ENCODE results near the gene ZNF543.
"Not testable (repeated sequence)": the region's sequence is repeated elsewhere in the genome, so short reads cannot be mapped to it uniquely, and the experiment has no call there.

Gene ZNF543

GRCh38 chr19:57363688-57364181, 43.5 kb downstream of the ZNF543 start:
- no peak overlapping the region for H2AFZ ChIP-seq (ENCODE audit: low read depth, low read length)
- no peaks in the 10 kb centered on the region for H3K9me3 ChIP-seq (ENCODE audit: insufficient read depth, low read length)
- no peaks in the 10 kb centered on the region for H4K20me1 ChIP-seq (ENCODE audit: insufficient read depth, low read length)
- no peaks in the 10 kb centered on the region for H3K27me3 ChIP-seq (ENCODE audit: low read depth, low read length)
- H3K79me2 ChIP-seq (ENCODE audit: low read length) = peaks cover 19% of the 10 kb centered on the region
- peaks cover 12% of the 10 kb centered on the region for H3K4me1 ChIP-seq (ENCODE audit: low read length)
- peak overlapping the region; percentile 89 for H3K4me2 ChIP-seq (ENCODE audit: low read length)
- peak overlapping the region; percentile 80 for H3K9ac ChIP-seq (ENCODE audit: low read length)
- peak overlapping the region; percentile 36 for H3K27ac ChIP-seq (ENCODE audit: low read length)
- no peak for TF ChIP-seq CTCF (IDR thresholded peaks at IDR 0.05; ENCODE audit: low read depth, low read length)
- peak overlapping the region; percentile 80 for H3K4me3 ChIP-seq (ENCODE audit: low read length)
- peaks cover 10% of the 10 kb centered on the region for H3K36me3 ChIP-seq (replicated peaks; ENCODE audit: low read depth, low read length)

GRCh38 chr19:57366776-57367175, 46.5 kb downstream of the ZNF543 start:
- Histone ChIP-seq H3K4me2 (ENCODE audit: low read length) (no peak overlapping the region), H3K79me2 (ENCODE audit: low read length) (peaks cover 15% of the 10 kb centered on the region), H2AFZ (ENCODE audit: low read depth, low read length) (no peak overlapping the region), H3K27ac (ENCODE audit: low read length) (no peak overlapping the region), H3K4me1 (ENCODE audit: low read length) (peaks cover 12% of the 10 kb centered on the region), H3K9ac (ENCODE audit: low read length) (no peak overlapping the region), H4K20me1 (ENCODE audit: insufficient read depth, low read length) (no peaks in the 10 kb centered on the region), H3K27me3 (ENCODE audit: low read depth, low read length) (no peaks in the 10 kb centered on the region), H3K36me3 (replicated peaks; ENCODE audit: low read depth, low read length) (peaks cover 2% of the 10 kb centered on the region), H3K4me3 (ENCODE audit: low read length) (no peak overlapping the region), H3K9me3 (ENCODE audit: insufficient read depth, low read length) (no peaks in the 10 kb centered on the region)
- no peak for TF ChIP-seq EZH2phosphoT487 (IDR thresholded peaks at IDR 0.05; ENCODE audit: low read depth)
- TF ChIP-seq CTCF (IDR thresholded peaks at IDR 0.05; ENCODE audit: low read depth, low read length) = no peak

- no peak for TF ChIP-seq EZH2phosphoT487 (IDR thresholded peaks at IDR 0.05; ENCODE audit: low read depth)
- no peak for TF ChIP-seq CTCF (IDR thresholded peaks at IDR 0.05; ENCODE audit: low read depth, low read length)
- H3K9me3 ChIP-seq (ENCODE audit: insufficient read depth, low read length) = peaks cover 26% of the 10 kb centered on the region
- peaks cover 65% of the 10 kb centered on the region for H3K36me3 ChIP-seq (replicated peaks; ENCODE audit: low read depth, low read length)
Measured at GRCh38 chr19:57374179-57374578, 53.9 kb downstream of the ZNF543 start.

GRCh38 chr19:57374647-57375046, 54.4 kb downstream of the ZNF543 start:
- H3K36me3 ChIP-seq (replicated peaks; ENCODE audit: low read depth, low read length) = peaks cover 69% of the 10 kb centered on the region
- H3K9me3 ChIP-seq (ENCODE audit: insufficient read depth, low read length) = peaks cover 31% of the 10 kb centered on the region
- not testable (repeated sequence) for H3K79me2 ChIP-seq (ENCODE audit: low read length); H3K9ac ChIP-seq (ENCODE audit: low read length); H3K4me3 ChIP-seq (ENCODE audit: low read length); H2AFZ ChIP-seq (ENCODE audit: low read depth, low read length); H3K4me2 ChIP-seq (ENCODE audit: low read length); H3K4me1 ChIP-seq (ENCODE audit: low read length); H3K27me3 ChIP-seq (ENCODE audit: low read depth, low read length); H4K20me1 ChIP-seq (ENCODE audit: insufficient read depth, low read length); H3K27ac ChIP-seq (ENCODE audit: low read length)

More at GRCh38 chr19:57374179-57374578, 53.9 kb downstream of the ZNF543 start:
- no peak overlapping the region for H3K4me3 ChIP-seq (ENCODE audit: low read length)
- no peak overlapping the region for H3K27ac ChIP-seq (ENCODE audit: low read length)
- no peaks in the 10 kb centered on the region for H4K20me1 ChIP-seq (ENCODE audit: insufficient read depth, low read length)
- no peaks in the 10 kb centered on the region for H3K79me2 ChIP-seq (ENCODE audit: low read length)
- H3K27me3 ChIP-seq (ENCODE audit: low read depth, low read length) = no peaks in the 10 kb centered on the region
- no peak overlapping the region for H2AFZ ChIP-seq (ENCODE audit: low read depth, low read length)
- no peaks in the 10 kb centered on the region for H3K4me1 ChIP-seq (ENCODE audit: low read length)
- H3K4me2 ChIP-seq (ENCODE audit: low read length) = no peak overlapping the region
- H3K9ac ChIP-seq (ENCODE audit: low read length) = no peak overlapping the region

GRCh38 chr19:57376151-57376550, 55.9 kb downstream of the ZNF543 start:
- Histone ChIP-seq H3K9me3 (ENCODE audit: insufficient read depth, low read length) (peaks cover 32% of the 10 kb centered on the region), H3K9ac (ENCODE audit: low read length) (no peak overlapping the region), H3K4me2 (ENCODE audit: low read length) (no peak overlapping the region), H4K20me1 (ENCODE audit: insufficient read depth, low read length) (no peaks in the 10 kb centered on the region), H3K4me1 (ENCODE audit: low read length) (peaks cover 14% of the 10 kb centered on the region), H3K36me3 (replicated peaks; ENCODE audit: low read depth, low read length) (peaks cover 74% of the 10 kb centered on the region), H3K27ac (ENCODE audit: low read length) (no peak overlapping the region), H3K79me2 (ENCODE audit: low read length) (no peaks in the 10 kb centered on the region), H3K27me3 (ENCODE audit: low read depth, low read length) (no peaks in the 10 kb centered on the region), H2AFZ (ENCODE audit: low read depth, low read length) (no peak overlapping the region), H3K4me3 (ENCODE audit: low read length) (no peak overlapping the region)
- TF ChIP-seq CTCF (IDR thresholded peaks at IDR 0.05; ENCODE audit: low read depth, low read length) (no peak), EZH2phosphoT487 (IDR thresholded peaks at IDR 0.05; ENCODE audit: low read depth) (no peak)

Measured in OCI-LY3 (cell line).